ENCODE measurements around the gene KCNE1. TPM values are rescaled to one million over a fixed set of nuclear protein-coding genes. Genes with fewer than 3 reads are reported as not detected.

KCNE1 gene
- total RNA-seq = 0.45 TPM in 1 of 2 replicates, not detected in the other

GRCh38 chr21:34511787-34512455 is at the start of gene KCNE1:
Gene KCNE1, minus strand, starts transcription at chr21:34512210. Its CDS starts 62,576 bp downstream, at chr21:34449634.

GRCh38 chr21:34423805-34424204 is 88.2 kb downstream of the KCNE1 start, which contains the start of gene SMIM34:
Gene SMIM34, minus strand, starts transcription at chr21:34423951. Its CDS starts 112 bp downstream, at chr21:34423839.

Other genes with a start within 250 kb of the KCNE1 start
- gene KCNE2, start 148.2 kb downstream of the KCNE1 start, total RNA-seq = not detected in 2 replicates
- gene SMIM11, start 136.7 kb downstream of the KCNE1 start, total RNA-seq = 3.0 and 4.9 TPM in 2 replicates
- gene SMIM34, start 88.3 kb downstream of the KCNE1 start, total RNA-seq = not detected in 2 replicates
- gene RCAN1, start 102.9 kb upstream of the KCNE1 start, total RNA-seq = 25.9 and 30.4 TPM in 2 replicates
- gene CLIC6, start 156.8 kb upstream of the KCNE1 start, total RNA-seq = under 0.01 and 0.15 TPM in 2 replicates

Data from bronchus fibroblast of lung (primary cell).